HepG2 (cell line): Measurements from ENCODE around the gene CORO7. TPM values are rescaled to one million over a fixed set of nuclear protein-coding genes. Genes with fewer than 3 reads are reported as not detected.

Experiments
- EZH2 ChIP-seq: conservative IDR thresholded peaks from 2 replicates; pipeline ENCODE4 v1.6.1; 2012; ENCODE audit warnings: mild to moderate bottlenecking, low read depth, low read length, moderate library complexity
- GABPB1 ChIP-seq: IDR thresholded peaks from 2 replicates; pipeline ENCODE4 v1.6.1; 2016; ENCODE audit warnings: mild to moderate bottlenecking, missing genetic modification reagents, moderate library complexity, missing compliant biosample characterization
- JARID2 ChIP-seq: sonication (generic); formaldehyde crosslinking; IDR thresholded peaks from 2 replicates; pipeline ENCODE4 v1.8.1; 2023; ENCODE audit warnings: missing genetic modification reagents, inconsistent platforms; ENCODE audit not compliant: insufficient replicate concordance
- MYC ChIP-seq: sonication (generic); formaldehyde crosslinking; IDR thresholded peaks from 2 replicates; pipeline ENCODE4 v1.9.0; 2021; ENCODE audit warnings: missing genetic modification reagents, borderline replicate concordance
- NFAT5 ChIP-seq: sonication (generic); formaldehyde crosslinking; IDR thresholded peaks from 2 replicates; pipeline ENCODE4 v1.4.0; 2020; ENCODE audit warnings: missing genetic modification reagents
- RNF219 ChIP-seq: sonication (generic); formaldehyde crosslinking; IDR thresholded peaks from 2 replicates; pipeline ENCODE4 v1.5.0; 2020; ENCODE audit warnings: mild to moderate bottlenecking, missing genetic modification reagents
- SMAD1 ChIP-seq: sonication (generic); formaldehyde crosslinking; IDR thresholded peaks from 2 replicates; pipeline ENCODE4 v1.4.0; 2020; ENCODE audit warnings: missing genetic modification reagents, low read depth, mild to moderate bottlenecking, borderline replicate concordance
- SYNCRIP ChIP-seq: fragments of 200-400 bp; formaldehyde crosslinking; IDR thresholded peaks from 2 replicates; pipeline ENCODE4 v1.6.1; 2018; ENCODE audit warnings: mild to moderate bottlenecking, low read depth, low read length; ENCODE audit not compliant: insufficient read depth
- TARDBP ChIP-seq: sonication (generic); formaldehyde crosslinking; IDR thresholded peaks from 2 replicates; pipeline ENCODE4 v1.8.0; 2022; ENCODE audit warnings: mild to moderate bottlenecking, missing genetic modification reagents
- TBL1XR1 ChIP-seq: fragments of 150-350 bp; IDR thresholded peaks from 2 replicates; pipeline ENCODE4 v1.6.1; 2014; ENCODE audit warnings: borderline replicate concordance, low read length; ENCODE audit not compliant: partially characterized antibody
- YEATS2 ChIP-seq: sonication (generic); formaldehyde crosslinking; IDR thresholded peaks from 2 replicates; pipeline ENCODE4 v1.4.0; 2020; ENCODE audit warnings: missing genetic modification reagents, borderline replicate concordance
- ZBTB7A ChIP-seq: sonication (generic); formaldehyde crosslinking; IDR thresholded peaks from 2 replicates; pipeline ENCODE4 v1.8.0; 2022; ENCODE audit warnings: mild to moderate bottlenecking, missing genetic modification reagents
- ZNF343 ChIP-seq: sonication (generic); formaldehyde crosslinking; IDR thresholded peaks from 2 replicates; pipeline ENCODE4 v1.4.0; 2020; ENCODE audit warnings: mild to moderate bottlenecking, missing genetic modification reagents
- ZNF646 ChIP-seq: sonication (generic); formaldehyde crosslinking; IDR thresholded peaks from 2 replicates; pipeline ENCODE4 v1.9.0; 2021; ENCODE audit warnings: mild to moderate bottlenecking, missing genetic modification reagents
- ZNF788 ChIP-seq: sonication (generic); formaldehyde crosslinking; IDR thresholded peaks from 2 replicates; pipeline ENCODE4 v1.5.0; 2020; ENCODE audit warnings: mild to moderate bottlenecking, missing genetic modification reagents, borderline replicate concordance
- polyA plus RNA-seq, 8 experiments: library from polyadenylated mRNA; depleted of rRNA in 3 of 8; stranded (reverse) in 7 of 8; unstranded in 1 of 8; fragments of >200 nt; fragmentation: Illumina TruSeq in 4 of 8; extraction: Trizol in 4 of 8; gene quantifications; 2 replicates each; pipeline versions ENCODE4 v1.2.1 to v1.2.3, GENCODE V29; 2011 to 2016; ENCODE audit warnings: low read depth in 4 of 8, missing spikeins in 1 of 8, mixed read lengths in 1 of 8; ENCODE audit not compliant: insufficient read depth in 1 of 8
- total RNA-seq, 5 experiments: library from RNA; depleted of rRNA; stranded (reverse); fragments of >200 nt; fragmentation: Illumina TruSeq; extraction: Trizol; gene quantifications; 2 replicates each; pipeline ENCODE4 v1.2.3, GENCODE V29; 2016; ENCODE audit warnings: low read depth in 1 of 5

CORO7 gene
- total and polyA plus RNA-seq, 2 of the 13 experiments (the other 11 are each of a cell fraction or from before 2014, with no cell fraction given), result 9.9 to 14.3 TPM

GRCh38 chr16:4415538-4416199 lies 727 bp downstream of the CORO7 start (continued):
- TF ChIP-seq NFAT5 (CRISPR knock-in tag), result no peak
- peak; percentile 32; the same call in 1 of the 2 replicates for TF ChIP-seq ZNF343 (CRISPR knock-in tag)
- peak; percentile 63; the same call in 1 of the 2 replicates for TF ChIP-seq ZBTB7A (CRISPR knock-in tag)
- TF ChIP-seq GABPB1 (CRISPR knock-in tag), result peak; percentile 42; the same call in 1 of the 2 replicates
- no peak for TF ChIP-seq SMAD1
- TF ChIP-seq JARID2 (CRISPR knock-in tag), result no peak
- TF ChIP-seq ZNF788, result no peak
- no peak for TF ChIP-seq YEATS2 (CRISPR knock-in tag)
- TF ChIP-seq ZNF646 (CRISPR knock-in tag), result no peak
- TF ChIP-seq EZH2, result no peak
- no peak for TF ChIP-seq TBL1XR1
- TF ChIP-seq RNF219 (CRISPR knock-in tag), result no peak
- TF ChIP-seq TARDBP (CRISPR knock-in tag), result no peak
- TF ChIP-seq SYNCRIP, result no peak
- no peak for TF ChIP-seq MYC (CRISPR knock-in tag)
